Lower lobe of right lung (tissue), 2 donors: ENCODE measurements around the gene TLCD2. TPM values are rescaled to one million over a fixed set of nuclear protein-coding genes. Genes with fewer than 3 reads are reported as not detected.

Source experiments
- ATAC-seq, 2 donors: fragments of 200-7000 bp; cut with Tn5 transposase; one replicate each; pipeline ENCODE4 v1.9.1; 2020 to 2022; ENCODE audit warnings: mild to moderate bottlenecking in 2 of 2, moderate library complexity in 2 of 2
- DNase-seq: peaks from one replicate; pipeline ENCODE4 v3.0.0-alpha.2; 2020
- H3K27ac ChIP-seq: fragments of 200-600 bp; one replicate; pipeline ENCODE4 v1.8.0; 2022
- H3K27me3 ChIP-seq: fragments of 200-600 bp; one replicate; pipeline ENCODE4 v1.8.0; 2022; ENCODE audit warnings: low read depth
- H3K36me3 ChIP-seq: fragments of 200-600 bp; one replicate; pipeline ENCODE4 v1.8.0; 2022; ENCODE audit warnings: mild to moderate bottlenecking
- H3K4me1 ChIP-seq: fragments of 200-600 bp; one replicate; pipeline ENCODE4 v1.8.0; 2022
- H3K4me3 ChIP-seq: fragments of 200-600 bp; one replicate; pipeline ENCODE4 v1.8.0; 2022; ENCODE audit warnings: mild to moderate bottlenecking
- H3K9me3 ChIP-seq: fragments of 200-600 bp; one replicate; pipeline ENCODE4 v1.8.0; 2022
- CTCF ChIP-seq: fragments of 200-600 bp; IDR thresholded peaks from one replicate; pipeline ENCODE4 v1.8.0; 2022; ENCODE audit warnings: antibody characterized with exemption, mild to moderate bottlenecking
- intact Hi-C: fragments of 100-400 bp; cut with DNase I; formaldehyde crosslinking; loops from one replicate; pipeline ENCODE4 v1.11.0; 2022
- total RNA-seq: library from RNA; stranded (reverse); fragmentation: NEBNext Ultra II Directional; extraction: Animal tissue kit (Norgen Biotek cat#: 25700); gene quantifications from one replicate; pipeline ENCODE4 v1.2.1, GENCODE V29; 2021
- donor health status: DM: no; HTN: yes; CAD: no; lungs with severe emphysema.

The TLCD2 gene
- total RNA-seq, 1 donor from 2014 or later: 13.4 TPM

GRCh38 chr17:1716912-1717695, 6.9 kb upstream of the TLCD2 start:
- DNase-seq: peak; percentile 91
- H3K36me3 ChIP-seq: peaks cover 21% of the 10 kb centered on the region
- ATAC-seq: peak; percentile 79 to 84
- H3K27me3 ChIP-seq: no peaks in the 10 kb centered on the region
- no peak for TF ChIP-seq CTCF
- H3K27ac ChIP-seq: peak overlapping the region; percentile 99
- peak overlapping the region; percentile 82 for H3K4me3 ChIP-seq
- intact Hi-C loops: no loop called here
- H3K4me1 ChIP-seq: peaks cover 57% of the 10 kb centered on the region
- no peaks in the 10 kb centered on the region for H3K9me3 ChIP-seq

GRCh38 chr17:1716076-1716911, 6.1 kb upstream of the TLCD2 start:
- intact Hi-C loops: no loop called here
- H3K27ac ChIP-seq: peak overlapping the region; percentile 99
- H3K36me3 ChIP-seq: peaks cover 29% of the 10 kb centered on the region
- ATAC-seq: peak; percentile 84 to 92
- peak; percentile 100 for DNase-seq
- no peak for TF ChIP-seq CTCF
- H3K4me1 ChIP-seq: peaks cover 65% of the 10 kb centered on the region
- no peaks in the 10 kb centered on the region for H3K9me3 ChIP-seq
- H3K4me3 ChIP-seq: peak overlapping the region; percentile 82
- H3K27me3 ChIP-seq: no peaks in the 10 kb centered on the region

GRCh38 chr17:1715803-1716075, 5.6 kb upstream of the TLCD2 start:
- peaks cover 65% of the 10 kb centered on the region for H3K4me1 ChIP-seq
- intact Hi-C loops: no loop called here
- ATAC-seq: no peak

GRCh38 chr17:1714980-1715802, 5.0 kb upstream of the TLCD2 start:
- intact Hi-C loops: no loop called here
- ATAC-seq (peak; percentile 58 to 60), DNase-seq (peak; percentile 88)
- Histone ChIP-seq H3K4me1 (peaks cover 64% of the 10 kb centered on the region), H3K27me3 (no peaks in the 10 kb centered on the region), H3K4me3 (peak overlapping the region; percentile 82), H3K27ac (peak overlapping the region; percentile 98), H3K36me3 (peaks cover 32% of the 10 kb centered on the region), H3K9me3 (no peaks in the 10 kb centered on the region)
- TF ChIP-seq CTCF: no peak

More at GRCh38 chr17:1715803-1716075, 5.6 kb upstream of the TLCD2 start:
- Histone ChIP-seq H3K36me3 (peaks cover 32% of the 10 kb centered on the region), H3K4me3 (peak overlapping the region; percentile 82), H3K27ac (peak overlapping the region; percentile 98), H3K27me3 (no peaks in the 10 kb centered on the region), H3K9me3 (no peaks in the 10 kb centered on the region)
- DNase-seq: no peak
- TF ChIP-seq CTCF: no peak

GRCh38 chr17:1714427-1714979, 4.3 kb upstream of the TLCD2 start:
- H3K27me3 ChIP-seq: no peaks in the 10 kb centered on the region
- H3K4me3 ChIP-seq: peak overlapping the region; percentile 82
- ATAC-seq (peak; percentile 43 to 57), DNase-seq (peak; percentile 96)
- peaks cover 66% of the 10 kb centered on the region for H3K4me1 ChIP-seq
- intact Hi-C loops: no loop called here
- TF ChIP-seq CTCF: no peak
- peaks cover 32% of the 10 kb centered on the region for H3K36me3 ChIP-seq
- H3K27ac ChIP-seq: peak overlapping the region; percentile 98
- H3K9me3 ChIP-seq: no peaks in the 10 kb centered on the region
